ENCODE data around the gene MAPK10.

The MAPK10 gene

GRCh38 chr4:86359944-86360478, at the start of gene MAPK10:
Gene MAPK10 (minus strand): TSS chr4:86360053.
- peak; percentile 80 for DNase-seq

- DNase-seq = no peak
Measured at GRCh38 chr4:86403575-86403974, 43.7 kb upstream of the MAPK10 start.

- no peak for DNase-seq
Measured at GRCh38 chr4:86401826-86402225, 42.0 kb upstream of the MAPK10 start.

DNA sequence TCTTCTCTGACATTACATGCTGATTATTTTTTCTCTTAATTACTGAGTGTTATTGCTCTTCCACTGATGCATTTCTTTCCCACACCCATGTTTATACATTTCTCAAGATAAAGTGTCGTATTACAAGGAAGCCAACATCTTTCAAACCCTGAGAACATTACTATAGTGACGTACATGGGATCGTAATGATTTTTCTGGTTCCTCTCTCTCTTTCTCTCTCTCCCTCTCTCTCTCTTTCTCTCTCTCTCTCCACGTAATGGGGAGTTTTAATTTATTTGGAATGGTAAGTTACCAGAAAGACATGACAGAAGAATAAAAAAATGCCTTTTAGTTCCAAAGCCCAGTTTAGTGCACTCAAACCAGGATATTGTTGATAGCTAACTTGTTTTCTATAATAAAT, 40.4 kb upstream of the MAPK10 start:
- no peak for DNase-seq

DNA sequence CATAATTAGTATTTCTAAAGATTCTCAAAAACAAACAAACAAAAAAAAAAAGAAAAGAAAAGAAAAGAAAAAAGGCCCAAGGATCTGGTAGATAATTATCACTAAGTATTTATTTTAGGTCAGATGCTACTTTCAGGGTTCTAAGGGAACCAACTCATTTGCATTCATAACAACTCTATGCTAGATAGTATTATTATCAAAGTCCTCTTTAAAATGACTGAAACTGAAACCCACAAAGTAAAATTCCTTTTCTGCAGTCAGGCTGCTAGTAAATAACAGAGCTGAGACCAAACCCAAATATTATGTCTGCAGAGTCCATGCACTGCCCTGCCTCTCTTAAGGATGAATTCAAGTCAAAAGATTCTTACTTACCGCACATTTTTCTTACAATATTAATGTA, 38.3 kb upstream of the MAPK10 start:
- no peak for DNase-seq

- DNase-seq = no peak
Measured at GRCh38 chr4:86393749-86394148, 33.9 kb upstream of the MAPK10 start.

DNA sequence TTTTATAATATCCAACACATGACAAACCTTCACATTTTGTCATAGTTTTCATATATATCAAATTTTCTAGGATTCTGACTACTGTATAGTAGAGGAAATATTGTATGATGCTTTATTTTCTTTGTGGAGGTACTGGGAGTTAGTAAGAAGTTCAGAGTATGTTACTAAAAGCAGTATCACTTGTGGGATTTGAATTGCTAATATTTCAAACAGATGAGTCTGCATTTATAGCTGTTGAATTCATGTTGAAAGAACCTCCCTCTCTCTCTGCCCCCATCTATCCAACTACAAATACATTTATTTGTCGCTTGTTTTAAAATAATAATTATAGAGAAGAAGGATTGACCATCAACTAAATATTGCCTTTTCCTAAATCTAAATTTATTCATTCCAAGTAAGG, 29.8 kb upstream of the MAPK10 start:
- no peak for DNase-seq

DNA sequence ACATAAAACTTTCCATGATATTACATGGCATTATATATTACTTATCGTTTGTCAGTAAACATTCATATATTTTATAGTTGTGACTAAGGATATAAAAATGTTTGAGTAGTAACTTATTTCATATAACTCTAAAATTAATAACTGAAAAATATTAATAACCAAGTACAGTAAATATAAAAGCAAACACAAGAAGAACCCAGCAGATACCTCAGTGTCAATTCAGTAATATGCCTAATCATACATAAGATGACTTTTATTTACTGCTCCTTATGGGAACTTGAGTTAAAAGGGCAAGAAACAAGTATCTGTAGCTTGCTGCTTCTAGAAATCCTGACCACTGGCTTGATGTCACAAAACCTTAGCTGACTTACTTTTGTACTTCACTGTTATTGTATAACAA, 28.4 kb upstream of the MAPK10 start:
- no peak for DNase-seq

DNA sequence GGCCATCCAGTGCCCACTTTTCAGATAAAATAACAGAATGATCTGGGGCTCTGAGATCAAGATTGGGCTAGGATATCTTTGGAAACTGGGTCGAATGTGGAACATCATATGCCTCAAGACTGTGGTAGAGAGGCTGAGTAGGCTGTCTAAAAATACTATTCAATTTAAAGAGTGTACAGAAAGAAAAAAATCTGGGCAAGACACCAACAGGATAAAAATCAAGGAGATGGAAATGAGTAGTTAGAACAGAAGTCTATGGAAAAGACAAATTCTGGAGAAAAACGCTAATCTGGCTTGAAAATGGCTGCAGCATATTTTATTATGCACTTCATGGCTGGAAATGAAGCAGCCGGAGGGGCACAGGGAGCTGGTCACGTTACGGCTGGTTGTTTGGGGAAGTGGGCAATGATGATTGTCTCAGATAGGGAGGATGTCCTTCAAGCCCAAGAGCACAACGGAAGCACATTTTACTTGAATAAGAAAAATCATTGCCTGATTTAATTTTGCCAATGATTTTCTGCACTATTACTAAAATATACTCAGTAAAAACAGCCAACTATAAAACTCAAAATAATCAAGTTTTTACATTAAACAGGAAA, 27.1 kb upstream of the MAPK10 start:
- DNase-seq = no peak

DNA sequence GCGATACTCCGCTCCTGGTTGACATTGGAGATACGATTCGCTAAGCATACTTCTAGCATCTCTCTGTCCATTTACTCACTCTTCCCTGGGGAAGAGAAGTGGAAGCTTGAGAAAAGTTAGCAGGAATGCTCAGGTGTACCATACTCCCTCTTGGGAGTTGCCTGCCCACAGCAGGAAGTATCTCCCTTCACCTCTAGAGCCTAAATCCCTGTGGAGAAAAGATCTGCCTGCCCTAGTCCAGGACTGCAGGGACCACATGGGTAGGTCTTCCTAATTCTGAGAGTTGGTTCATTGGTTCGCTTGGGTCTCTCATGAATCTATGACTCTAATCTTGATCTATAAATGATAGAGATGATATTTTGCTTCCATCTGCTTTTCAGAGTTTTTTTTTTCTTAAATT, 26.3 kb upstream of the MAPK10 start:
- no peak for DNase-seq

DNA sequence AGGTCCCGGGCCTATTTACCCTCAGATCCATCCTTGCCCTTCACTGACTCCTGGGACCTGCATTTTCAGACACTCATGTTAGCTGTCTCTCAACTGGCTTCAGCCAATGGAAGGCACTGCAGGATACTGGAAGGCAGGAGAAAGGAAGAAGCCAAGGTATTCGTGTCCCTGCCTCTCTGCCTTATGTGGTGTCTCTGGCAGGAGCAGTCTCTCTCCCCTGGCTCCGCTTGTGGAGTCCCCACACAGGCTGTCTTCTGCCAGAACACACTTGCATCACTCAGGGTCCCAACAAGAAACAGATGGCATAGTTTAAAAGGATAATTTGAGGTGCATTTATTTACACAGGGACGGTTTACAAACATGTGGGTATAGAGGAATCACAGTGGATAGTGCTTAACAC, 21.6 kb upstream of the MAPK10 start:
- no peak for DNase-seq

- peak; percentile 88 for DNase-seq
Measured at GRCh38 chr4:86380181-86380724, 20.4 kb upstream of the MAPK10 start.

- DNase-seq = no peak
Measured at GRCh38 chr4:86376850-86377249, 17.0 kb upstream of the MAPK10 start.

DNA sequence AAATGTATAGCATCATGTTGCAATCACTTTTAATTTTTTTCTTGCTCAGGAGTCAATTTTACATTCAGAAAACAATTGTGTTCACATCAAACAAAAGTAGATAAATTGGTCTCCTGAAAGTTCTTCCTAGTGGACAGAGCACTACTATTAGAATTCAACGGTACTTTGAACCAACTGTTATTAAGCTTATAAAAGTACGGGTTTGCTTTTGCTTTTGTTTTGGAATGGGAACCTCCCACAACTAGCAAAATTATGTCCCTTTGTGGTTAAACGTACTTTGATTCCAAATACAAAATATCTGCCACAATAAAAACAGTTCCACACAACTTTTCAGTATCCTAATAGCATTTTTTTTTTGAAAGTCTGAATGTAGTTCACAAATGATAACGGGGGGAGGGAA, 8.6 kb upstream of the MAPK10 start:
- no peak for DNase-seq

GRCh38 chr4:86367577-86367976, 7.7 kb upstream of the MAPK10 start:
- no peak for DNase-seq

- DNase-seq = no peak
Measured at GRCh38 chr4:86366920-86367319, 7.1 kb upstream of the MAPK10 start.

DNA sequence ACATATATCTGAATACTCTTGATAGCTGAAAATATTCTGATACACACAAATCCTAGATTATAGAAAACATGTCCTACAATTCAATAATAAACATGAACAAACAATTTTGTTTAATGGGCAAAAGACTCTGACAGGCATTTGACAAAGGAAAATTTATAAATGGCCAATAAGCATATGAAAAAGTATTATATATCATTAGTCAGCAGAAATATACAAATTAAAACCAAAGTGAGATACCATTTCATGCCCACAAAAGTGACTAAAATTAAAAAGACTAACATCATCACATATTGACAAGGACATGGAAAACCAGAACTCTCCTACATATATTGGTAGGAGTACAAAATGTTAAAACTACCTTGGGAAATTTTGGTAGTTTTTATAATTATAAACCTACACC, 2.7 kb upstream of the MAPK10 start:
- no peak for DNase-seq

DNA sequence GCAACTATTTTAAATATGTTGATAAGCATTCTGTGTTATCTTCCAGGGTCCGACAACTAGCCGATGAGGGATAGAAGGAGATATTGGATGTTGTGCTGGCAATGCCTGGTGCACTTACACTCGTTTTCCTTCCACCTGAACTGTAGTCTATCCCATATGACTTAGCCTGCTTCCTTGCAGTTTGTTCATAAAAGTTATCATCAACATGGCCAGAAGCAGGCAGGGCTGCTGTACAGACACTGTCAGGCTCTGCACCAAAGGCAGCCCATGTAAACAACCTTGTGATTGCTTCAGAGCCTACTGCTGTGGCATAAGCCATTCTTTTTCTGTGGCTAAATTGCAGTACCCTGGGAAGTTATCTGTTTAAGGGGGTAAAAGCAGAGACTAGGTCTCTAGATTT, 1.6 kb downstream of the MAPK10 start:
- DNase-seq = no peak

DNA sequence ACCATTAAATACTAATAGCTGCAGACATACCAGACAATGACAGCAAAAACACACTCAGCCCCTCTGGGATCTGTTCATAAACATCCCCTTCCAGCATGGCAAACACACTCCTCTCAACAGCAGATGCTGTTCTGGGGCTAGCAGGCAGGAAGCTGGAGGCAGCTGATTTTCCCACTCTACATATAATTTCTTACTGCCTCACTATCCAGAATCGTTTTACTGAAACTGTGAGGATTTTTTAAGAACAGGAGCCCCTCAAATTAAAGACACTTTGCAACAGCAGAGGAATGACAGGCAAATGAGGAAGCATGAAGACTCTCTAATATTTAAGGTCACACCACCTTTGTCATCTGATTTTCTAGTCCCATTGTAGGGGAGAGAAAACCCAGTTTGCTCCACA, 2.2 kb downstream of the MAPK10 start:
- DNase-seq = peak; percentile 9

- no peak for DNase-seq
Measured at GRCh38 chr4:86356425-86357210, 3.2 kb downstream of the MAPK10 start.

DNA sequence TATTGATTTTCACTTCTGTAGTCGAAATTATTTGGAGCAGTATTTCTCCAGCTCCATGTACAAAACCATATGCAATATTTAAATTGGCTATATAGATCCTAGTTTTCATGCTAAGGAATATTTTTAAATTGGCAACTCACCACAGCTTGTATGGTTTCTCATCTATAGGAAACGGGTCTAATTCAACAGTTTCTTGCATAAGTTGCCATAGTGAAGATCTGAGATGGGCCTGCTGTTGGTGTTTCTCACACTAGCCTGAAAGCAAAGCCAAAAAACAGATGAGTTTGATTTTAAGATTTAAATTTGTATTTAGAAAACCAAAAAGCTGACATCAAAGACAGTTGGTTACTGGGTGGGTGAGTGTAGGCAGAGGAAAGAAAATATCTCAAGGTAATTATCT, 5.5 kb downstream of the MAPK10 start:
- DNase-seq = no peak

DNA sequence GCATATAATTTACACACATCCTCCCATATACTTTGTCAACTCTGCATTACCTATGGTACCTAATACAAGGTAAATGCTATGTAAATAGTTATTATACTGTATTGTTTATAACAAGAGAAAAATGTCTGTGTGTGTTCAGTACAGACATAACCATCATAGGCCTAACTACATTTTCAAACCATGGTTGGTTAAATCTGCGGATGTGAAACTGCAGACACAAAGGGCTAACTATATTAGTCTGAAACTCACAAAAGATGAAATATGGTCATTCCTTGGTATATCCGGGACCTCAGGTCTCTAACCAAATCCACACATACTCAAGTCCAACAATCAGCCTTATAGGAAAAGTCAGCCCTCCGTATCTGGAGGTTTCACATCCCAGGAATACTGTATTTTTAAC, 13.5 kb downstream of the MAPK10 start:
- DNase-seq = no peak

GRCh38 chr4:86344127-86344526, 15.7 kb downstream of the MAPK10 start:
- no peak for DNase-seq

DNA sequence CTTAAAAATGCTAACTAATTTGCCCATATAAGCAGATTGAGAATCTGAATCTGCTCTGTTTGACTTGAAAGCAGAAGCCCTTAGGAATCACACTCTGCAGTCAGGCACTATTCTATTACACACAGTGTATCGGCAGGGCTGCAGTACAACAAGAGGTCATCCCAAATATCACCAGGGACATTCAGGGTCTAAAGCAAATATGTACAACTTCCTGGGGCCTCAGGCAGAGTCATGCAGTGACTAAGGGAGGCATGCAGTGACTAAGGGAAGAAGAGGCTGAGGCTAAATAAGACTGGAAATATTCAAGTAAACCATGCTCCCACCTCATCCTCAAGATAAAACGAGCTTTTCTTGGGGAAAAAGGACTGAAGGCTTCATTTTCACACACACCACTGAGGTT, 20.9 kb downstream of the MAPK10 start:
- no peak for DNase-seq
